ENCODE results near the gene PGAP2. TPM values are rescaled to one million over a fixed set of nuclear protein-coding genes. Genes with fewer than 3 reads are reported as not detected.
"Not testable (repeated sequence)": the region's sequence is repeated elsewhere in the genome, so short reads cannot be mapped to it uniquely, and the experiment has no call there.

Gene PGAP2
- total RNA-seq, 1 donor from 2014 or later, result 27.8 TPM

DNA sequence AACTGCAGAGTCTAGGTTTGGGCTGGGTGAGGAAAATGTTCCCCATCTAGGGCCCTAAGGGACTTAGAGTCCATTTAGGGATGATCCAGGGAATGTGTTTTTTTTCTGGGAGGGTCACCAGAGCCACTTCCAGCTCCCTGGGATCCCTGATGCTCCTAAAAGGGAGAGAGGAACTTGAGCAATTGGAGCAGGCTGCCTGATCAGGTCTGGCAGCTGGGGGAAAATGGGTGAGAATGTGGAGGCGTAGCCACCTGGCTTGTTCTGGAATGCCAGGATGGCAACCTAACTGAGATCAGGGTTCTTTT, 1.2 kb downstream of the PGAP2 start:
- Histone ChIP-seq H3K4me3 (no peak overlapping the region), H3K27ac (replicated peaks) (peak overlapping the region; percentile 84), H3K27me3 (ENCODE audit: low read depth) (no peaks in the 10 kb centered on the region), H3K9me3 (replicated peaks) (no peaks in the 10 kb centered on the region), H3K36me3 (no peaks in the 10 kb centered on the region), H3K4me1 (peaks cover 42% of the 10 kb centered on the region)
- TF ChIP-seq, protein P1, sequence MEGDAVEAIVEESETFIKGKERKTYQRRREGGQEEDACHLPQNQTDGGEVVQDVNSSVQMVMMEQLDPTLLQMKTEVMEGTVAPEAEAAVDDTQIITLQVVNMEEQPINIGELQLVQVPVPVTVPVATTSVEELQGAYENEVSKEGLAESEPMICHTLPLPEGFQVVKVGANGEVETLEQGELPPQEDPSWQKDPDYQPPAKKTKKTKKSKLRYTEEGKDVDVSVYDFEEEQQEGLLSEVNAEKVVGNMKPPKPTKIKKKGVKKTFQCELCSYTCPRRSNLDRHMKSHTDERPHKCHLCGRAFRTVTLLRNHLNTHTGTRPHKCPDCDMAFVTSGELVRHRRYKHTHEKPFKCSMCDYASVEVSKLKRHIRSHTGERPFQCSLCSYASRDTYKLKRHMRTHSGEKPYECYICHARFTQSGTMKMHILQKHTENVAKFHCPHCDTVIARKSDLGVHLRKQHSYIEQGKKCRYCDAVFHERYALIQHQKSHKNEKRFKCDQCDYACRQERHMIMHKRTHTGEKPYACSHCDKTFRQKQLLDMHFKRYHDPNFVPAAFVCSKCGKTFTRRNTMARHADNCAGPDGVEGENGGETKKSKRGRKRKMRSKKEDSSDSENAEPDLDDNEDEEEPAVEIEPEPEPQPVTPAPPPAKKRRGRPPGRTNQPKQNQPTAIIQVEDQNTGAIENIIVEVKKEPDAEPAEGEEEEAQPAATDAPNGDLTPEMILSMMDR (IDR thresholded peaks at IDR 0.05; ENCODE audit: borderline replicate concordance), result no peak
- intact Hi-C loops (cut with micrococcal nuclease), result no loop called here
- no peak for DNase-seq

- TF ChIP-seq, protein P1 (IDR thresholded peaks at IDR 0.05; ENCODE audit: borderline replicate concordance), result no peak
- no peaks in the 10 kb centered on the region for H3K9me3 ChIP-seq (replicated peaks)
- peaks cover 47% of the 10 kb centered on the region for H3K4me1 ChIP-seq
- intact Hi-C loops (cut with micrococcal nuclease), result no loop called here
- no peak for DNase-seq
- no peak overlapping the region for H3K4me3 ChIP-seq
- peak overlapping the region; percentile 84 for H3K27ac ChIP-seq (replicated peaks)
- no peaks in the 10 kb centered on the region for H3K36me3 ChIP-seq
- H3K27me3 ChIP-seq (ENCODE audit: low read depth), result no peaks in the 10 kb centered on the region
Observed at GRCh38 chr11:3810446-3810845, 2.1 kb downstream of the PGAP2 start.

DNA sequence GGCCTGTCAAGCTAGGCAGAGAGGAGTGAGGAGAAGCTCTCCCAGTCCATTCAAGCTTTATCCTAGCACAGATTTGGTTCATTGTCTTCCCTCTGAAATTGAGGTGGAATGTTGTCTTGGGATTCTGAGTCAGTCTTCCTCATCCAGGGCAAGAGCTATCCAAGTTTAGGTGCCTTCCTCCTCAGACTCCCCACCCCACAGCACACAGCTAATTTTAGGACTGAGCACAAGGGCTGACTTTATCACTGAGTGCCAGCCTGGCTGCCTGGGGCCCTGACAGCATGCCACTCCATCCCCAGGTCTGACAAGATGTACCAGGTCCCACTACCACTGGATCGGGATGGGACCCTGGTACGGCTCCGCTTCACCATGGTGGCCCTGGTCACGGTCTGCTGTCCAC, 2.6 kb downstream of the PGAP2 start:
- no peaks in the 10 kb centered on the region for H3K27me3 ChIP-seq (ENCODE audit: low read depth)
- H3K27ac ChIP-seq (replicated peaks), result peak overlapping the region; percentile 84
- H3K9me3 ChIP-seq (replicated peaks), result no peaks in the 10 kb centered on the region
- H3K4me1 ChIP-seq, result peaks cover 51% of the 10 kb centered on the region
- TF ChIP-seq, protein P1 (IDR thresholded peaks at IDR 0.05; ENCODE audit: borderline replicate concordance), result no peak
- DNase-seq, result no peak
- intact Hi-C loops (cut with micrococcal nuclease), result no loop called here
- no peak overlapping the region for H3K4me3 ChIP-seq
- H3K36me3 ChIP-seq, result no peaks in the 10 kb centered on the region

DNA sequence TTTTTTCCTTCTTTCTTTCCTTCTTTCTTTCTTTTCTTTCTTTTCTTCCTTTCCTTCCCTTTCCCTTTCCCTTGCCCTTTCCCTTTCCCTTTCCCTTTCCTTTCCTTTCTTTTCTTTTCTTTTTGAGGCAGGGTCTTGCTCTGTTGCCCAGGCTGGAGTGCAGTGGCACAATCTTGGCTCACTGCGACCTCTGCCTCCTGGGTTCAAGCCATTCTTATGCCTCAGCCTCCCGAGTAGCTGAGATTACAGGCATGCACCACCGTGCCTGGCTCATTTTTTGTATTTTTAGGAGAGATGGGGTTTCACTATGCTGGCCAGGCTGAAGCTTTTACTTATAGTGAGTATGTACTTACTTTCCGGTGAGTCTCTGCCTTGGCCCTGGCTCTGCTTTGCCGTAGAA, 6.5 kb downstream of the PGAP2 start:
- DNase-seq; intact Hi-C loops (cut with micrococcal nuclease); H3K4me3 ChIP-seq; H3K9me3 ChIP-seq (replicated peaks); H3K36me3 ChIP-seq; H3K27me3 ChIP-seq (ENCODE audit: low read depth): not testable (repeated sequence)
- H3K27ac ChIP-seq (replicated peaks), result peak overlapping the region; percentile 77
- peaks cover 48% of the 10 kb centered on the region for H3K4me1 ChIP-seq

GRCh38 chr11:3815845-3816244, 7.5 kb downstream of the PGAP2 start:
- no peaks in the 10 kb centered on the region for H3K36me3 ChIP-seq
- intact Hi-C loops (cut with micrococcal nuclease), result no loop called here
- no peak overlapping the region for H3K4me3 ChIP-seq
- peak overlapping the region; percentile 77 for H3K27ac ChIP-seq (replicated peaks)
- no peaks in the 10 kb centered on the region for H3K9me3 ChIP-seq (replicated peaks)
- H3K27me3 ChIP-seq (ENCODE audit: low read depth), result no peaks in the 10 kb centered on the region
- DNase-seq, result peak; percentile 24
- H3K4me1 ChIP-seq, result peaks cover 38% of the 10 kb centered on the region
- TF ChIP-seq, protein P1 (IDR thresholded peaks at IDR 0.05; ENCODE audit: borderline replicate concordance), result no peak

- intact Hi-C loops (cut with micrococcal nuclease), result no loop called here
- Histone ChIP-seq H3K4me1 (peaks cover 30% of the 10 kb centered on the region), H3K27ac (replicated peaks) (peak overlapping the region; percentile 77), H3K36me3 (no peaks in the 10 kb centered on the region), H3K27me3 (ENCODE audit: low read depth) (no peaks in the 10 kb centered on the region), H3K4me3 (no peak overlapping the region), H3K9me3 (replicated peaks) (no peaks in the 10 kb centered on the region)
- TF ChIP-seq, protein P1 (IDR thresholded peaks at IDR 0.05; ENCODE audit: borderline replicate concordance), result no peak
- no peak for DNase-seq
Observed at GRCh38 chr11:3816673-3817072, 8.3 kb downstream of the PGAP2 start.
